ENCODE measurements around the gene IL13RA1.

- TF ChIP-seq, protein P1, sequence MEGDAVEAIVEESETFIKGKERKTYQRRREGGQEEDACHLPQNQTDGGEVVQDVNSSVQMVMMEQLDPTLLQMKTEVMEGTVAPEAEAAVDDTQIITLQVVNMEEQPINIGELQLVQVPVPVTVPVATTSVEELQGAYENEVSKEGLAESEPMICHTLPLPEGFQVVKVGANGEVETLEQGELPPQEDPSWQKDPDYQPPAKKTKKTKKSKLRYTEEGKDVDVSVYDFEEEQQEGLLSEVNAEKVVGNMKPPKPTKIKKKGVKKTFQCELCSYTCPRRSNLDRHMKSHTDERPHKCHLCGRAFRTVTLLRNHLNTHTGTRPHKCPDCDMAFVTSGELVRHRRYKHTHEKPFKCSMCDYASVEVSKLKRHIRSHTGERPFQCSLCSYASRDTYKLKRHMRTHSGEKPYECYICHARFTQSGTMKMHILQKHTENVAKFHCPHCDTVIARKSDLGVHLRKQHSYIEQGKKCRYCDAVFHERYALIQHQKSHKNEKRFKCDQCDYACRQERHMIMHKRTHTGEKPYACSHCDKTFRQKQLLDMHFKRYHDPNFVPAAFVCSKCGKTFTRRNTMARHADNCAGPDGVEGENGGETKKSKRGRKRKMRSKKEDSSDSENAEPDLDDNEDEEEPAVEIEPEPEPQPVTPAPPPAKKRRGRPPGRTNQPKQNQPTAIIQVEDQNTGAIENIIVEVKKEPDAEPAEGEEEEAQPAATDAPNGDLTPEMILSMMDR (conservative IDR thresholded peaks at IDR 0.05 in 1 of 2, IDR thresholded peaks at IDR 0.05 in 1 of 2; ENCODE audit: extremely low read depth in 1 of 2, insufficient read depth in 1 of 2, low read depth in 1 of 2, low read length in 2 of 2), result no peak
- no peak for TF ChIP-seq EZH2 (IDR thresholded peaks at IDR 0.05; ENCODE audit: borderline replicate concordance, low read length)
Measured at GRCh38 chrX:118734909-118735308, 7.5 kb downstream of the IL13RA1 start.

Data from mammary epithelial cell (primary cell).